ENCODE measurements around the gene C8B.

C8B gene

GRCh38 chr1:56933161-56933560, 32.7 kb downstream of the C8B start:
- H3K27me3 ChIP-seq (ENCODE audit: insufficient read depth, poor library complexity, severe bottlenecking) = peaks cover 3% of the 10 kb centered on the region
- H3K27ac ChIP-seq (replicated peaks) = no peak overlapping the region
- no peak for DNase-seq (ENCODE audit: low read depth in 1 of 2, low spot score in 1 of 2)
- TF ChIP-seq CTCF (IDR thresholded peaks at IDR 0.05; ENCODE audit: insufficient read depth, low read length) (no peak), GABPA (IDR thresholded peaks at IDR 0.05; ENCODE audit: low read depth) (no peak), POLR2AphosphoS5 (IDR thresholded peaks at IDR 0.05; ENCODE audit: low read depth) (no peak), SPI1 (IDR thresholded peaks at IDR 0.05; ENCODE audit: borderline replicate concordance, low read depth) (no peak)
- TF ChIP-seq, protein P1, sequence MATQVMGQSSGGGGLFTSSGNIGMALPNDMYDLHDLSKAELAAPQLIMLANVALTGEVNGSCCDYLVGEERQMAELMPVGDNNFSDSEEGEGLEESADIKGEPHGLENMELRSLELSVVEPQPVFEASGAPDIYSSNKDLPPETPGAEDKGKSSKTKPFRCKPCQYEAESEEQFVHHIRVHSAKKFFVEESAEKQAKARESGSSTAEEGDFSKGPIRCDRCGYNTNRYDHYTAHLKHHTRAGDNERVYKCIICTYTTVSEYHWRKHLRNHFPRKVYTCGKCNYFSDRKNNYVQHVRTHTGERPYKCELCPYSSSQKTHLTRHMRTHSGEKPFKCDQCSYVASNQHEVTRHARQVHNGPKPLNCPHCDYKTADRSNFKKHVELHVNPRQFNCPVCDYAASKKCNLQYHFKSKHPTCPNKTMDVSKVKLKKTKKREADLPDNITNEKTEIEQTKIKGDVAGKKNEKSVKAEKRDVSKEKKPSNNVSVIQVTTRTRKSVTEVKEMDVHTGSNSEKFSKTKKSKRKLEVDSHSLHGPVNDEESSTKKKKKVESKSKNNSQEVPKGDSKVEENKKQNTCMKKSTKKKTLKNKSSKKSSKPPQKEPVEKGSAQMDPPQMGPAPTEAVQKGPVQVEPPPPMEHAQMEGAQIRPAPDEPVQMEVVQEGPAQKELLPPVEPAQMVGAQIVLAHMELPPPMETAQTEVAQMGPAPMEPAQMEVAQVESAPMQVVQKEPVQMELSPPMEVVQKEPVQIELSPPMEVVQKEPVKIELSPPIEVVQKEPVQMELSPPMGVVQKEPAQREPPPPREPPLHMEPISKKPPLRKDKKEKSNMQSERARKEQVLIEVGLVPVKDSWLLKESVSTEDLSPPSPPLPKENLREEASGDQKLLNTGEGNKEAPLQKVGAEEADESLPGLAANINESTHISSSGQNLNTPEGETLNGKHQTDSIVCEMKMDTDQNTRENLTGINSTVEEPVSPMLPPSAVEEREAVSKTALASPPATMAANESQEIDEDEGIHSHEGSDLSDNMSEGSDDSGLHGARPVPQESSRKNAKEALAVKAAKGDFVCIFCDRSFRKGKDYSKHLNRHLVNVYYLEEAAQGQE (IDR thresholded peaks at IDR 0.05; ENCODE audit: insufficient replicate concordance, low read depth) = no peak
- no peak overlapping the region for H3K4me3 ChIP-seq (replicated peaks; ENCODE audit: insufficient read depth, low read length)

DNA sequence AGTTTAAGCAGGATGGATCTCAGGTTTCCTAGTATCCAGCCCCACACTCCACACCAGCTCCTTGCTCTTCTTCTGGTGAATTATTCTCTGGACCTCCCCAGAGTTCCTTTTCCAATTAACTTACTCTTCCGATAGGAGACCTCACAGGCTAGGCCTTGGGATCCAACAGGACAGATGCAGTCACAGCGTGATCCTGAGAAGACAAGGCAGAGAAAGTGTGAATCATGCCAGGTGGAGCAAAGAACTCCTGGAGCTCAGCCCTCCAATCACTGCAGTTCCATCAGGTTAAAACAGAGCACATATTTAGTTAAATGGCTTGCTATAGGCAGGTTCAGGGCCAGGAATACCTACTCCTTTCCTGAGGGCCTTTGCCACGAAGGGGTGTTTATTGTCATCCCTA, 34.1 kb downstream of the C8B start:
- DNase-seq (ENCODE audit: low read depth in 1 of 2, low spot score in 1 of 2) = no peak
- H3K4me3 ChIP-seq (replicated peaks; ENCODE audit: insufficient read depth, low read length) = no peak overlapping the region
- H3K27ac ChIP-seq (replicated peaks) = no peak overlapping the region
- TF ChIP-seq SPI1 (IDR thresholded peaks at IDR 0.05; ENCODE audit: borderline replicate concordance, low read depth) = no peak
- TF ChIP-seq POLR2AphosphoS5 (IDR thresholded peaks at IDR 0.05; ENCODE audit: low read depth) = no peak
- TF ChIP-seq CTCF (IDR thresholded peaks at IDR 0.05; ENCODE audit: insufficient read depth, low read length) = no peak
- no peak for TF ChIP-seq GABPA (IDR thresholded peaks at IDR 0.05; ENCODE audit: low read depth)
- TF ChIP-seq, protein P1 (IDR thresholded peaks at IDR 0.05; ENCODE audit: insufficient replicate concordance, low read depth) = no peak
- H3K27me3 ChIP-seq (ENCODE audit: insufficient read depth, poor library complexity, severe bottlenecking) = peaks cover 2% of the 10 kb centered on the region

DNA sequence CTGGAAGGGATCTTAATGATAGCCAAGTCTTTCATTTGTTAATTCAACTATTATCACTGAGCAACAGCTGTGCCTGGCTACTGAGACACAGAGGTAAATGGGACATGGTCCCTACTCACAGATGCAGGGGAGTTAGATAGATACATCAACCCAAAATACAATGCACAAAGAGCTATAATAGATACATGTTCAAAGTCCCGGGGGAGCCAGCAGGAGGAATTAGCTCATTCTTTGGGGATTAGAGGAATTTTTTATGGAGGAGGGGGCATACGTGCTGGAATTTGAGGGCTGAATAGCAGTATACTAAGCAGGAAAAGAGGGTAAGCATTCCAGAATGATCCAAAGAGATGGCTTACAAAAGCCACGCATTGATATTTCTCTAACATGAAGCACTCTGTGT, 34.6 kb downstream of the C8B start:
- Histone ChIP-seq H3K27ac (replicated peaks) (no peak overlapping the region), H3K4me3 (replicated peaks; ENCODE audit: insufficient read depth, low read length) (no peak overlapping the region), H3K27me3 (ENCODE audit: insufficient read depth, poor library complexity, severe bottlenecking) (peaks cover 2% of the 10 kb centered on the region)
- no peak for TF ChIP-seq SPI1 (IDR thresholded peaks at IDR 0.05; ENCODE audit: borderline replicate concordance, low read depth)
- TF ChIP-seq, protein P1 (IDR thresholded peaks at IDR 0.05; ENCODE audit: insufficient replicate concordance, low read depth) = no peak
- TF ChIP-seq POLR2AphosphoS5 (IDR thresholded peaks at IDR 0.05; ENCODE audit: low read depth) = no peak
- TF ChIP-seq GABPA (IDR thresholded peaks at IDR 0.05; ENCODE audit: low read depth) = no peak
- TF ChIP-seq CTCF (IDR thresholded peaks at IDR 0.05; ENCODE audit: insufficient read depth, low read length) = no peak
- no peak for DNase-seq (ENCODE audit: low read depth in 1 of 2, low spot score in 1 of 2)
